HG03280 (cell line): ENCODE measurements around the gene NEUROD6.

Experiments
- ATAC-seq: cut with Tn5 transposase; IDR thresholded peaks from one replicate; pipeline ENCODE4 v1.9.1; 2021; ENCODE audit warnings: mild to moderate bottlenecking, moderate library complexity; ENCODE audit not compliant: unreplicated experiment

The NEUROD6 gene

GRCh38 chr7:31340603-31341002 lies at the start of gene NEUROD6:
Gene NEUROD6 (minus strand): TSS chr7:31340726. CDS start chr7:31339268, 1,458 bp downstream.
- no peak for ATAC-seq

GRCh38 chr7:31384466-31384865 lies 43.9 kb upstream of the NEUROD6 start:
- no peak for ATAC-seq

- no peak for ATAC-seq
Observed at GRCh38 chr7:31382722-31383121, 42.2 kb upstream of the NEUROD6 start.

- ATAC-seq = peak; percentile 75
Observed at GRCh38 chr7:31373337-31374289, 33.1 kb upstream of the NEUROD6 start.

- ATAC-seq = no peak
Observed at GRCh38 chr7:31372231-31372959, 31.9 kb upstream of the NEUROD6 start.

- no peak for ATAC-seq
Observed at GRCh38 chr7:31371621-31372020, 31.1 kb upstream of the NEUROD6 start.

GRCh38 chr7:31370609-31371008 lies 30.1 kb upstream of the NEUROD6 start:
- no peak for ATAC-seq

GRCh38 chr7:31368620-31369019 lies 28.1 kb upstream of the NEUROD6 start:
- no peak for ATAC-seq

- no peak for ATAC-seq
Observed at GRCh38 chr7:31363496-31363895, 23.0 kb upstream of the NEUROD6 start.

GRCh38 chr7:31363051-31363450 lies 22.5 kb upstream of the NEUROD6 start:
- ATAC-seq = no peak

- ATAC-seq = no peak
Observed at GRCh38 chr7:31362401-31362800, 21.9 kb upstream of the NEUROD6 start.

GRCh38 chr7:31358467-31358866 lies 17.9 kb upstream of the NEUROD6 start:
- ATAC-seq = no peak

- ATAC-seq = no peak
Observed at GRCh38 chr7:31345421-31345820, 4.9 kb upstream of the NEUROD6 start.

GRCh38 chr7:31343516-31344305 lies 3.2 kb upstream of the NEUROD6 start:
- ATAC-seq = no peak

- ATAC-seq = no peak
Observed at GRCh38 chr7:31341141-31341540, 615 bp upstream of the NEUROD6 start.

- ATAC-seq = no peak
Observed at GRCh38 chr7:31340051-31340450, 475 bp downstream of the NEUROD6 start.

- ATAC-seq = no peak
Observed at GRCh38 chr7:31338706-31339105, 1.8 kb downstream of the NEUROD6 start.

GRCh38 chr7:31337002-31337565 lies 3.4 kb downstream of the NEUROD6 start:
- no peak for ATAC-seq

- ATAC-seq = no peak
Observed at GRCh38 chr7:31336202-31337001, 4.1 kb downstream of the NEUROD6 start.

GRCh38 chr7:31335884-31336201 lies 4.7 kb downstream of the NEUROD6 start:
- no peak for ATAC-seq
